ENCODE measurements around the gene SRGAP3. TPM values are rescaled to one million over a fixed set of nuclear protein-coding genes. Genes with fewer than 3 reads are reported as not detected.
"Not testable (repeated sequence)": the region's sequence is repeated elsewhere in the genome, so short reads cannot be mapped to it uniquely, and the experiment has no call there.

SRGAP3 gene
- total and polyA plus RNA-seq, 4 donors, result 1.2 to 32.8 (median 7.3) TPM

DNA sequence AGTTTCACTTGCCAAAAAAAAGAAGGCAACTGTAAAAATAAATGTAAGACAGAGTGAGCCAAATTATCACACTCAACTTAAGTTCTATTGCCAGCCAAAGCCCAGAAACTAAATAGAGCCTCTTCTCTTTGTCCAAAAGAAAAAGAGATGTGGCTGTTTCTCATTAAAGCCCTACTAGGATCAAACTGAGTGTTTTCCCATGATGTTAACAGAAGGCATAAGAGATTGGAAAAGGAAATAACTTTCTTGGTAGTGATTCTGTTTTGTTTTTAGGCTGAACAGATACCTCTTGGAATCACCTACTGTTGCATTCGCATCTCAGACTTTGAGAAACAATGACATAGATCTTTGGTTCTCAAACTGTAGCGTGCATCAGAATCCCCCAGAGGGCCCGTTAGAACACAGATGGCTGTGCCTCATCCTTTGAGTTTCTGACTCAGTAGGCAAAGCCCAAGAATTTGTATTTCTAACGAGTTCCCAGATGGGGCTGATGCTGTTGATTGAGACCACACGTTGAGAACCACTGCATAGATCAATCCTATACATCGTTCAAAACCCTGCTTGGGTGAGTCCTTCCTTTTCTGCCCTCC is 42.5 kb upstream of the SRGAP3 start:
- no peaks in the 10 kb centered on the region for H3K9me3 ChIP-seq (ENCODE audit: control insufficient read depth in 4 of 4, insufficient read depth in 3 of 4, low read length in 3 of 4)
- WGBS, 2 donors, result 75 to 80% methylated on average over 6 of the region's 6 CpGs
- no peak for ATAC-seq (ENCODE audit: insufficient read depth, low FRiP score)
- no peak overlapping the region for H3K4me3 ChIP-seq
- no peak overlapping the region for H3K9ac ChIP-seq (ENCODE audit: insufficient read depth in 1 of 2, low read length in 2 of 2)
- no peaks in the 10 kb centered on the region for H3K36me3 ChIP-seq (ENCODE audit: control insufficient read depth in 4 of 4, insufficient read depth in 4 of 4, low read length in 4 of 4)
- DNase-seq, result no peak
- H3K27ac ChIP-seq (ENCODE audit: low read depth in 1 of 2, low read length in 1 of 2), result no peak overlapping the region
- no peaks in the 10 kb centered on the region for H3K27me3 ChIP-seq (ENCODE audit: control insufficient read depth in 3 of 3, insufficient read depth in 3 of 3, low read length in 2 of 3)
- TF ChIP-seq, protein P1, sequence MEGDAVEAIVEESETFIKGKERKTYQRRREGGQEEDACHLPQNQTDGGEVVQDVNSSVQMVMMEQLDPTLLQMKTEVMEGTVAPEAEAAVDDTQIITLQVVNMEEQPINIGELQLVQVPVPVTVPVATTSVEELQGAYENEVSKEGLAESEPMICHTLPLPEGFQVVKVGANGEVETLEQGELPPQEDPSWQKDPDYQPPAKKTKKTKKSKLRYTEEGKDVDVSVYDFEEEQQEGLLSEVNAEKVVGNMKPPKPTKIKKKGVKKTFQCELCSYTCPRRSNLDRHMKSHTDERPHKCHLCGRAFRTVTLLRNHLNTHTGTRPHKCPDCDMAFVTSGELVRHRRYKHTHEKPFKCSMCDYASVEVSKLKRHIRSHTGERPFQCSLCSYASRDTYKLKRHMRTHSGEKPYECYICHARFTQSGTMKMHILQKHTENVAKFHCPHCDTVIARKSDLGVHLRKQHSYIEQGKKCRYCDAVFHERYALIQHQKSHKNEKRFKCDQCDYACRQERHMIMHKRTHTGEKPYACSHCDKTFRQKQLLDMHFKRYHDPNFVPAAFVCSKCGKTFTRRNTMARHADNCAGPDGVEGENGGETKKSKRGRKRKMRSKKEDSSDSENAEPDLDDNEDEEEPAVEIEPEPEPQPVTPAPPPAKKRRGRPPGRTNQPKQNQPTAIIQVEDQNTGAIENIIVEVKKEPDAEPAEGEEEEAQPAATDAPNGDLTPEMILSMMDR (IDR thresholded peaks at IDR 0.05; ENCODE audit: control extremely low read depth, extremely low read depth), result no peak
- H3K4me1 ChIP-seq (ENCODE audit: control insufficient read depth in 5 of 5, insufficient read depth in 5 of 5, low read length in 5 of 5), result no peaks in the 10 kb centered on the region

DNA sequence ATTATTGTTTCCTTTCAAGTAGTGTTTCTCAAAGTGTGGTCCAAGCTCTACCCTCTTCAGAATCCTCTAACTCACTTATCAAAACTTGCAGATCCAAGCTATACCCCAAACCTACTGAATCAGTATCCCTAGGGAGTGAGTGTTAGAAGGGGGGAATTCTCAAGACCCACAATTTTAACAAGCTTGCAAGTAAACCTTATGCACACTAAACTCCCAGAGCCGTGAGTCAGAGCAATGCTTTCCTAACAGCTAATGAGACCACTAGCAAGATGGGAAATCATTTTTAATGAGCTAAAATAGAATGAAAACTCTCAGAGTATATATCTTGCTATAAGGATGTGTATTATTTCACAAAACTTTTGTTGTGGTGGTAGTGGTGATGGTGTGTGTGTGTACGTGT is 41.1 kb upstream of the SRGAP3 start:
- no peaks in the 10 kb centered on the region for H3K36me3 ChIP-seq (ENCODE audit: control insufficient read depth in 4 of 4, insufficient read depth in 4 of 4, low read length in 4 of 4)
- no peak overlapping the region for H3K4me3 ChIP-seq
- TF ChIP-seq, protein P1 (IDR thresholded peaks at IDR 0.05; ENCODE audit: control extremely low read depth, extremely low read depth), result no peak
- no peak overlapping the region for H3K9ac ChIP-seq (ENCODE audit: insufficient read depth in 1 of 2, low read length in 2 of 2)
- H3K9me3 ChIP-seq (ENCODE audit: control insufficient read depth in 4 of 4, insufficient read depth in 3 of 4, low read length in 3 of 4), result no peaks in the 10 kb centered on the region
- H3K27me3 ChIP-seq (ENCODE audit: control insufficient read depth in 3 of 3, insufficient read depth in 3 of 3, low read length in 2 of 3), result no peaks in the 10 kb centered on the region
- WGBS, 2 donors, result 87 to 93% methylated on average over 2 of the region's 2 CpGs
- no peaks in the 10 kb centered on the region for H3K4me1 ChIP-seq (ENCODE audit: control insufficient read depth in 5 of 5, insufficient read depth in 5 of 5, low read length in 5 of 5)
- ATAC-seq (ENCODE audit: insufficient read depth, low FRiP score) (no peak), DNase-seq (no peak)
- H3K27ac ChIP-seq (ENCODE audit: low read depth in 1 of 2, low read length in 1 of 2), result no peak overlapping the region

DNA sequence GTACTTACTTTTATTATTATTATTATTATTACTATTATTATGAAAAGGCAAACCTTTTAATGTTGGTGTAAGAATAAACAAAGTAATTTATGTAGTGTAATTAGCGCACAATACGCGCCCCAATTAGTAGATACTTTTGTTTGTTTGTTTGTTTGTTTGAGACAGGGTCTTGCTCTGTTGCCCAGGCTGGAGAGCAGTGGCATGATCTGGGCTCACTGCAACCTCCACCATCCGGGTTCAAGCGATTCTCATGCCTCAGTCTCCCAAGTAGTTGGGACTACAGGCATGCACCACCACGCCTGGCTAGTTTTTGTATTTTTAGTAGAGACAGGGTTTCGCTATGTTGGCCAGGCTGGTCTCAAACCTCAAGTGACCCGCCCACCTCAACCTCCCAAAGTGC is 32.1 kb upstream of the SRGAP3 start:
- H3K9ac ChIP-seq (ENCODE audit: insufficient read depth in 1 of 2, low read length in 2 of 2); H3K4me1 ChIP-seq (ENCODE audit: control insufficient read depth in 5 of 5, insufficient read depth in 5 of 5, low read length in 5 of 5); H3K4me3 ChIP-seq; ATAC-seq (ENCODE audit: insufficient read depth, low FRiP score); H3K36me3 ChIP-seq (ENCODE audit: control insufficient read depth in 4 of 4, insufficient read depth in 4 of 4, low read length in 4 of 4); H3K9me3 ChIP-seq (ENCODE audit: control insufficient read depth in 4 of 4, insufficient read depth in 3 of 4, low read length in 3 of 4); H3K27me3 ChIP-seq (ENCODE audit: control insufficient read depth in 3 of 3, insufficient read depth in 3 of 3, low read length in 2 of 3); H3K27ac ChIP-seq (ENCODE audit: low read depth in 1 of 2, low read length in 1 of 2); DNase-seq: not testable (repeated sequence)
- 90 to 95% methylated on average over 8 of the region's 8 CpGs for WGBS, 2 donors

DNA sequence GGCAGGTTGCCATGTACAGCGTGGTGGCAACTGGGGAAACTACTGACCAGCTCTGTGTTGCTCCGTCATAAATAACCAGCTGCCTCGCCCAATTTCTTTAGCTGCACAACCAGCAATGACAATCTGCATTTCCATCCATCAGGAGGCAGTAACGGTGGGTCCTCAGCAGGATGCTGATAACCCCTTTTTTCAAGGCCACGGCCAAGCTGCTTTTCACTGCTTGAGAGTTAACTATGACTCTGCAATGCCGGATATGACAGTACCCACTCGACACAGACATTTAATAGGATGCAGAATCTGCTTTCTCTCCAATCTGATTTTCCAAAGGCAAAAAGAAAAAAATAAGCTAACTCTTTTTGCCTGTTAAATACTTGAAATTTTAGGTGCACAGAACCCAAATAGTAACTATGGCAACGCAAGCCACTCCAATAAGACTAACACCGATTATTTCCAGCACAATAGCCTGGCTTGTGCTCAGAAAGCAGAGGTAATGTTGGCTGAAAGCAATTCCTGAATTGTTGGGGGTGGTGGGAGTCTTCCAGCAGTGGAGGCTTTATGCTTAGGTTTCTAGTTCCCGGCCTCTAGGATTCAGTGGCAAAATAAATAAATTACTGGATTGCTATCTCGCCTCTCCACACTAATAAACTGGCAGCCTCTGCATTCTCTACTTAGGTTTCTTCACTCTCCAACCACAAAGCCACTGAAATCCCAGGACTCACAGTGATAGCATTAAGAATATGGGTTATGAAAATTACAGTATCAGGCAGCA is 31.2 kb upstream of the SRGAP3 start:
- Histone ChIP-seq H3K4me1 (ENCODE audit: control insufficient read depth in 5 of 5, insufficient read depth in 5 of 5, low read length in 5 of 5) (peaks cover 0 to 6% (median 0%) of the 10 kb centered on the region in 5 donors), H3K36me3 (ENCODE audit: control insufficient read depth in 4 of 4, insufficient read depth in 4 of 4, low read length in 4 of 4) (no peaks in the 10 kb centered on the region), H3K4me3 (no peak overlapping the region), H3K9ac (ENCODE audit: insufficient read depth in 1 of 2, low read length in 2 of 2) (no peak overlapping the region), H3K27ac (ENCODE audit: low read depth in 1 of 2, low read length in 1 of 2) (no peak overlapping the region), H3K9me3 (ENCODE audit: control insufficient read depth in 4 of 4, insufficient read depth in 3 of 4, low read length in 3 of 4) (no peaks in the 10 kb centered on the region), H3K27me3 (ENCODE audit: control insufficient read depth in 3 of 3, insufficient read depth in 3 of 3, low read length in 2 of 3) (no peaks in the 10 kb centered on the region)
- WGBS, 2 donors, result 50 to 69% methylated on average over 11 of the region's 11 CpGs
- DNase-seq (peak; percentile 57 to 70 (median 61)), ATAC-seq (ENCODE audit: insufficient read depth, low FRiP score) (no peak)
- TF ChIP-seq, protein P1 (IDR thresholded peaks at IDR 0.05; ENCODE audit: control extremely low read depth, extremely low read depth), result no peak

All from lung (tissue), 12 donors.